Omental fat pad (tissue), 4 donors: ENCODE measurements around the gene KDM1A. TPM values are rescaled to one million over a fixed set of nuclear protein-coding genes. Genes with fewer than 3 reads are reported as not detected.

Experiments used
- ATAC-seq: fragments of 150-250 bp; one replicate; pipeline ENCODE4 v1.9.1; 2016; ENCODE audit warnings: mild to moderate bottlenecking, moderate library complexity; ENCODE audit not compliant: low FRiP score
- DNase-seq: peaks from one replicate; pipeline ENCODE4 v3.0.0-alpha.2; 2019; ENCODE audit warnings: low spot score
- CTCF ChIP-seq, 3 donors: fragments of 450-650 bp; IDR thresholded peaks; one replicate each; pipeline ENCODE4 v1.5.1; 2016 to 2017; ENCODE audit warnings: antibody characterized with exemption in 3 of 3, mild to moderate bottlenecking in 3 of 3, moderate library complexity in 2 of 3
- total RNA-seq, 4 donors: library from RNA; depleted of rRNA; stranded (reverse); fragments of >200 nt; gene quantifications; one replicate each; pipeline ENCODE4 v1.1.0, GENCODE V29; 2016

KDM1A gene
- total RNA-seq, 4 donors from 2014 or later = 34.1 to 48.2 (median 39.6) TPM

- no peak for ATAC-seq
- no peak for TF ChIP-seq CTCF (IDR thresholded peaks at IDR 0.05)
- DNase-seq = no peak
Observed at GRCh38 chr1:23074012-23074411, 54.7 kb downstream of the KDM1A start.

GRCh38 chr1:23079025-23079424 lies 59.8 kb downstream of the KDM1A start:
- ATAC-seq (no peak), DNase-seq (no peak)
- no peak for TF ChIP-seq CTCF (IDR thresholded peaks at IDR 0.05)

- ATAC-seq = no peak
Observed at GRCh38 chr1:23080885-23081284, 61.6 kb downstream of the KDM1A start.

GRCh38 chr1:23081376-23081775 lies 62.1 kb downstream of the KDM1A start:
- ATAC-seq = no peak
- no peak for DNase-seq
- TF ChIP-seq CTCF (IDR thresholded peaks at IDR 0.05) = no peak

More at GRCh38 chr1:23080885-23081284, 61.6 kb downstream of the KDM1A start:
- DNase-seq = no peak
- TF ChIP-seq CTCF (IDR thresholded peaks at IDR 0.05) = no peak

- no peak for DNase-seq
- ATAC-seq = no peak
- no peak for TF ChIP-seq CTCF (IDR thresholded peaks at IDR 0.05)
Observed at GRCh38 chr1:23083714-23084480, 64.6 kb downstream of the KDM1A start.

GRCh38 chr1:23084880-23085279 lies 65.6 kb downstream of the KDM1A start:
- ATAC-seq = no peak
- DNase-seq = no peak
- no peak for TF ChIP-seq CTCF (IDR thresholded peaks at IDR 0.05)

- ATAC-seq = no peak
- no peak for DNase-seq
- TF ChIP-seq CTCF (IDR thresholded peaks at IDR 0.05) = no peak
Observed at GRCh38 chr1:23085696-23086095, 66.4 kb downstream of the KDM1A start.
